GM11168 (cell line): ENCODE results near the gene TMEM232.
"Not testable (repeated sequence)": the region's sequence is repeated elsewhere in the genome, so short reads cannot be mapped to it uniquely, and the experiment has no call there.

Experiments
- in situ Hi-C: fragments of 300-500 bp; cut with MboI; formaldehyde crosslinking; loops from one replicate; pipeline ENCODE4 v1.12.0; 2022; ENCODE audit warnings: low sequenced_read_pairs; ENCODE audit not compliant: unreplicated experiment

The TMEM232 gene

DNA sequence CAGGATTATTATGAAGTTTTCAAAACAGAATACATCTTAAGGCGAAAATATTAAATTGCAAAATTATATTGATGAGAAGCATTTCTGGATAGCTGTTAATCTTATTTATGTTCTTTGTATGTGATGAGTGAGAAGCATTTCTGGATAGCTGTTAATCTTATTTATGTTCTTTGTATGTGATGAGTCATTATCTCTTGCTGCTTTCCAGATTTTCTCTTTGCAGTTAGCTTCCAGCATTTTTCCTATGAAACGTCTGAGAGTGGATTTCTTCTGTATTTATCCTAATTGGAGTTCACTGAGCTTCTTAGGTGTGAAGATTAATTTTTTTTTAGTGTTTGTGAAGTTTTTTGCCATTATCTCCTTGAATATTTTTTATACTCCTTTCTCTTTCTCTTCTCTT is 8.2 kb downstream of the TMEM232 start:
- in situ Hi-C loops, result no loop called here

DNA sequence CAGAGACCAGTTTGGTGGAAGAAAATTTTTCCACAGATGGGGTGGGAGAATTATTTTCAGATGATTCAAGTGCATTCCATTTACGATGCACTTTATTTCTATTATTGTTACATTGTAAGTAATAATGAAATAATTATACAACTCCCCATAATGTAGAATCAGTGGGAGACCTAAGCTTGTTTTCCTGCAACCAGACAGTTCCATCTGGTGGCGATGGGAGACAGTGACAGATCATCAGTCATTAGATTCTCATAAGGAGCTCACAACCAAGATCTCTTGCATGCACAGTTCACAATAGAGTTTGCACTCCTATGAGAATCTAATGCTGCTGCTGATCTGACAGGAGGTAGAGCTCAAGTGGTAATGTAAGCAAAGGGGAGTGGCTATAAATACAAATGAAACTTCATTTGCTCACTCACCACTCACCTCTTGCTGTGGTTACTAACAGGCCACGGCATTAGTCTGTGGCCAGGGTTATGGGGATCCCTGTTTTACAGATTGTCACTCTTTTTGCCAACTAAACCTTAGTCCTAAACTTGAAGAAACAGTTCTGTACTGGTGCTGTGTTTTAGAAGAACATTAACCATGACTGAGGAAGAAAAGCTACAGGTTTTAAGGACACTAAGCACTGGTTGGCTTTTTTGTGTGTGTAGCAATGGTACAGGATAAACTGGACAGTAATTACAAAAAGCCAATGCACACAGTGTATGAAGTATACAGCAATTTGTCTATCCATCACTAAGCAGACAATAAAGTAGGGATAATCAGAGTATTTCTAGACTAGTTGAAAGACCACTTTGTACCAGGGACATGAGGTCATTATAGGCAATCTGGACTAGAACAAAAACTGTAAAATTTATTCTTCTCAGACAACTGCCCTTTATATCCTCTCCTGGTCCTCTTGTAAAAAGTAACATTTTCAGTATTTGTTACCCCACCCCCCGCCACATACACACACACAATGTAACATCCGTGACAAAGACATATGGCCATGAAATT is 9.9 kb downstream of the TMEM232 start:
- in situ Hi-C loops, result no loop called here

DNA sequence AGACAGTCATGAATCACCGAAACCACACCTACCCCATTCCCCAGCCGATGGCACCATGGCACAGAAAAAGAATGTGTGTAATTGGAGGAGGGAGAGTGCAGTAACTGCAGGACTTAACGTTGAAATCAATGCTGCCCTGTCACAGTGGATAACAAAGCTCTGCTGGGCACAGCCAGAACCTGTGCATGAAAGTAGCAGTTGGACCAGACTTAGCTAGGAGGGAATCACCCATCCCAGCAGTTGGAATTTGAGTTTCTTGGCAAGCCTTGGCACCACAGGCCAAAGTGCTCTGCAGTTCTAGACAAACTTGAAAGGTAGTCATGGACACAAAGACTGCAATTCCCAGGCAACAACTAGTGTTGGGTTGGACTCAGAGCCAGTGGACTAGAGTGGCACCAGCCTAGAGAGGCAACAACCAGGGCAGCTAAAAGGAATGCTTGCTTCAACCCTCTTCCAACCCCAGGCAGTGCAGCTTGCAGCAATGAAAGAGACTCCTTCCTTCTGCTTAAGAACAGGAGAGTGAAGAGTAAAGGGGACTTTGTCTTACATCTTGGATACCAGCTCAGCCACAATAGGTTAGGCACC is 19.1 kb downstream of the TMEM232 start:
- in situ Hi-C loops, result no loop called here

DNA sequence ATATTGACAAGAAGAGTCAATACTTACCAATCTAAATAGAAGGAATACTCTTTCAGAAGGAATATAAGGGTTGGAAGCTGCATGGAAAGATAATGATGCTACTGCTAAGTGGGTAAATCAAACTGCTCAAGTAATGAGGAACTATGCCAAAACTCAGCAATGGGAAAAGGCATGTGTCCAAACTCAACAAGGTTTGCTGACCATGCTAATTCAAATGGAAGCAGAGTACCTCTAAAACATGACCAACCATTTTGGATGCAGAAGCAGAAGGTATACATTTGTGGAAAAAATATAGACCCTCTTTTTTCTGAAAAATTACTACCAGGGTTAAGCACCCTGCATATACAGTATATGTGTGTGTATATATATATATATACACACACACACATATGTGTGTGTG is 21.1 kb downstream of the TMEM232 start:
- in situ Hi-C loops, result no loop called here

DNA sequence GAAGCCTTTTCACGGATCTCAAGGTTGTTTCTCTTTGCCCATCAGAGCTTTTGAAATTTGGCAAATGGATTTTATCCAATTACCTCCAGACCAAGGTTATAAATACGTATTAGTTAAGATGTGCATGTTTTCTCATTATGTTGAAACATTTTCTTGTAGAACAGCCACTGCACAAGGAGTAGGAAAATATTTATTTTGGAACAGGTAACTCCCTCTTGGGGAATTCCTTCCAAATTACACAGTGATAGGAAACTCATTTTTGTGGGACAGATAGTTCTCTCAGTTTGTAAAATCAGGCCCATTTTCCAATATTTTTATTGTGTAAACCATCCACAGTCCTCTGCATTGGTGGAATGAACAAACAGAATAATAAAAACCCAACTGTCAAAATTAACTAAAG is 23.0 kb downstream of the TMEM232 start:
- in situ Hi-C loops, result no loop called here

DNA sequence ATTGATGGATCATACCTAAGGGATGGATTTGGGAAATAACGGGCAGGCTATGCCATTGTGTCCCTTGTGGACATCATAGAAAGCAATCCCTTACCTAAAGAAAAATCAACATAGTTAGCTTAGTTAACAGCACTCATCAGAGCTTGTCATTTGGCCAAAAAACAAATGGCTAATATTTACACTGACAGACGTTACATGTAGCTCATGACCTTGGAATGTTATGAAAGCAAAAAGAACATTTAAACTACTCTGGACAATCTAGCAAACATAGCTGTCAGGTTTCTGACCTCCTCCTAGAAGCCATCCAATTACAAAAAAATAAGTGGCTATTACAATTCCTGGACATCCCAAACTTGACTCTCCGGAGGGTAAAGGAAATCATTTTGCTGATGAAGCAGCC is 23.8 kb downstream of the TMEM232 start:
- in situ Hi-C loops, result no loop called here

DNA sequence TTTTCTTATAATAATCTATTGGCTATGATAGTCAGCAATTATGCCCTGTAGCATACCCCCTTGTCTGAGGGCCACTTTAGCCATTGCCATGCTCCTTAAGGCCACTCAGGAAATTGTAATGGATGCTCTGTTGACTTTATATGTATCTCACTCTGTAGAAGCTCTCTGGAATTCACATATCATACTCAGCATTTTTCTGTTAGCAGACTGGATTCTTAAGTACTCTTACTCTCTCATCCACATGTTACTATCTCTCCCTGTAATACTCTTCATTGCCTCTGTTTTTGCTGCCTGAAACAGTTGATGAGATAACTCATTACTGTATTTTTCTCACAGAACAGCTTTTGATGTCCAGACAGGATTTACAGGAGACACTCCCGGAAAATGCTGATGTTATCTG is 24.2 kb downstream of the TMEM232 start:
- in situ Hi-C loops, result no loop called here

DNA sequence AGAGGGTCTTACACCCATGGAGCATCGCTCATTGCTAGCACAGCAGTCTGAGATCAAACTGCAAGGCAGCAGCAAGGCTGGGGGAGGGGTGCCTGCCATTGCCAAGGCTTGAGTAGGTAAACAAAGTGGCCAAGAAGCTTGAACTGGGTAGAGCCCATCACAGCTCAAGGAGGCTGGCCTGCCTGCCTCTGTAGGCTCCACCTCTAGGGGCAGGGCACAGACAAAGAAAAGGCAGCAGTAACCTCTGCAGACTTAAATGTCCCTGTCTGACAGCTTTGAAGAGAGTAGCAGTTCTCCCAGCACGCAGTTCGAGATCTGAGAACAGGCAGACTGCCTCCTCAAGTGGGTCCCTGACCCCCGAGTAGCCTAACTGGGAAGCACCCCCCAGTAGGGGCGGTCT is 33.8 kb downstream of the TMEM232 start:
- in situ Hi-C loops, result not testable (repeated sequence)

DNA sequence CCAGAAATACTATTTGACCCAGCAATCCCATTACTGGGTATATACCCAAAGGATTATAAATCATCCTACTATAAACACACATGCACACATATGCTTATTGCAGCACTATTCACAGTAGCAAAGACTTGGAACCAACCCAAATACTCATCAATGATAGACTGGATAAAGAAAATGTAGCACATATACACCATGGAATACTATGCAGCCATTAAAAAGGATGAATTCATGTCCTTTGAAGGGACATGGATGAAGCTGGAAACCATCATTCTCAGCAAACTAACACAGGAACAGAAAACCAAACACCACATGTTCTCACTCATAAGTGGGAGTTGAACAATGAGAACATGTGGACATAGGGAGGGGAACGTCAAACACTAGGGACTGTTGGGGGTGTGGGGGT is 35.9 kb downstream of the TMEM232 start:
- in situ Hi-C loops, result not testable (repeated sequence)

DNA sequence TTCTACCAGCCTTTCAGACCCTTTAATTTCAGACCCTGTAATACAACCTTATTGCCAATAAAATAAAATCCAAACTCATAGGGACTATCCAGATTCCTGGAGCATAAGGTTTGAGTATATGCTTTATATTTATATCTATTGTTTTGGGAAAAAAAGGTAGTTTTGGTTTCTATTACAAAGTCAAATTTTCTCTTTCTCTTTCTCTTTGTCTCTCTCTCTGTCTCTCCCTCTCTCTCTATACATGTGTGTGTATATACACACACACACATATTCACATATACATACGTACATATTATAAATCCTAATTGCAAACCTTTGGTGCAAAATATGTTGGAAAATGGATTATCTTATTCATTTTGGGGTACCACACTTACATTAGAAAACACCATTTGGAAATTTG is 39.0 kb downstream of the TMEM232 start:
- in situ Hi-C loops, result no loop called here

DNA sequence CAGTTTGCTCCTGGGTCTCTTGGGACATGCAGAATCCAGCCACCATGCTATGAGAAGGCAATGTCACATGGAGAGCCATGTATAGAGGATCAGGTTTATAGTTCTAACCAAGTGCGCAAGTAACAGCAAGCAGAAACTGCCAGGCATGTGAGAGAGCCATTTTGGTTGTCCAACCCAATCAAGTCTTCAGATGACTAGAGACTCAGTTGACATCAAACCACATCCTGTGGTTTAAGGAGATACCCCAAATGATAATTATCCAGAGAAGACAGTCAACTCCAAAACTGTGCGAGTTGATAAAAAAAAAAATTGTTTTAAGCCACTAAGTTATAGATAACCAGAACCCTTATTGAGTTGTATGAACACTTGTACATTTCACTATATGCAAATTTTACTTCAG is 40.2 kb downstream of the TMEM232 start:
- in situ Hi-C loops, result no loop called here

DNA sequence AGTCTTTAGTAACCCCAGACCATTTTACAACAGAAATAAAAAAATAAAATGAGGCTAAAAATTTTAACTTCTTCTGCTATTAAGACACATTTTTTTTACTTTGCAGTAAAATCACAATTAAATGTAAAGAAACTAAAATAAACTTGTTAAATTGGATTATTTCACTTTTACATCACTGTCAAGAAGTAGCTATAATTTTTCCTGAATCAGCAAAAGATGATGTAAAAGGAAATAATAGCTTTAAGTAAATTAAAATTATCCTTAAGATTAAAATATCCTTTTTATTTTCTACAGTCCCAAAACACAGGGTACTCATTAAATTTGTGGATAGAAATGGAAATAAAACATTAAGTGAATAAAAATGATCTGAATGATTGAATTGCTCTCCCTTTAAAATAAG is 44.5 kb downstream of the TMEM232 start:
- in situ Hi-C loops, result no loop called here

DNA sequence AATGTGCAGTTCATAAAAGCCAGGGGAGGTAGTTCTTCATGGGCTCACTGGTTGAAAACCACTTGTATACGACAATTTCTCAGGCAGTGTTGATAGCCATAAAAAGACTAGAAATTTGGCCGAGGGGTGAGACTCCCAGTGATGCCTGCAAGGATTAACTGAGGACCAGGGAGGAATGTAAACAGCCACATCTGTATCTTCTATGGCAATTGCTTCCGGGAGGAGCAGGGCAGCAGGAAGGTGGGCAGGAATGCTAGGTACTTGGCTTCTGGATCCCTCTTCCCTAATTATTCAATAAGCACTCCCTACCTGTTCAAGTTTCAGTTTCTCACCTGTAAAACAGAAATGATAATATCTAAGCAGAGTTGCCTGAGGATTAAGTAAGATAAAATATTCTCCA is 45.4 kb downstream of the TMEM232 start:
- in situ Hi-C loops, result no loop called here

DNA sequence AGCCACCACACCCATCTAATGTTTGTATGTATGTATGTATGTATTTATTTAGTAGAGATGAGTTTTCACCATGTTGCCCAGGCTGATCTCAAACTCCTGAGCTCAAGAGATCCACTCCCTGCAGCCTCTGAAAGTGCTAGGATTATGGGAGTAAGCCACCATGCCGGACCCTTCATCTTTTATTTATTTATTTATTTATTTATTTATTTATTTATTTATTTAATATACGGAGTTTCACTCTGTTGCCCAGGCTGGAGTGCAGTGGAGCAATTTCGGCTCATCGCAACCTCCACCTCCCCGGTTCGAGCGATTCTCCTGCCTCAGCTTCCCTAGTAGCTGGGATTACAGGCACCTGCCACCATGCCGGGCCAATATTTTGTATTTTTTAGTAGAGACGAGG is 49.9 kb downstream of the TMEM232 start:
- in situ Hi-C loops, result not testable (repeated sequence)

DNA sequence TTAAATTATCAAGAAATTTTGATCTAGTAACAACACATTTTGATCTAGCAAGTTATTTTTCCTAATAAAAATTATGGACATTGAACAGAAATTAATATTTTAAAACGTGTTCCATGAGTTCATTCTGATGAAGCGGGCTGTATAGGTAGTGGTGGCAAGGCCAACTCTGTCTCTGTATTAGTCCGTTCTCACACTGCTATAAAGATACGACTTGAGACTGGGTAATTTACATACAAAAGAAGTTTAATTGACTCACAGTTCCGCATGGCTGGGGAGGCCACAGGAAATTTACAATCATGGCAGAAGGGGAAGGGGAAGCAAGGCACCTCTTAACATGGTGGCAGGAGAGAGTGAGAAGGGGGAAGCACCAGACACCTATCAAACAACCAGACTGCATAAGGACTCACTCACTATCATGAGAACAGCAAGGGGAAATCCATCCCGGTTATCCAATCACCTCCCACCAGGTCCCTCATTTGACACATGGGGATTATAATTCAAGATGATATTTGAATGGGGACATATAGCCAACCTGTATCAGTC is 61.2 kb downstream of the TMEM232 start:
- in situ Hi-C loops, result no loop called here

DNA sequence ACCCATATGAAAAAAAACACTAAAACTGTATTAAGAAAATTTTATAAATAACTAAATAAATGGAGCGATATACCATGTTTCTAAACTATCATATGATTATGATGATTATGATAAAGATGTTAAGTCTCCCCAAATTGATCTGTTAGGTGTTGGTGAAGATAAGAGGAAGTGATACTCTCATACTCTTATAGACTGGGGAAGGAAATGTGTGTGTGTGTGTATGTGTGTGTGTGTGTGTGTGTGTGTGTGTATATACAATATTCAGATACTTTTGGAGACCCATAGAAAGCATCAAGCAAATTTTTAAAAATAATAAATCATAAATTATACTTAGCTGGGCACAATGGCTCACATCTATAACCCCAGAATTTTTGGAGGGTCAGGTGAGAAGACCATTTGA is 62.9 kb downstream of the TMEM232 start:
- in situ Hi-C loops, result no loop called here

DNA sequence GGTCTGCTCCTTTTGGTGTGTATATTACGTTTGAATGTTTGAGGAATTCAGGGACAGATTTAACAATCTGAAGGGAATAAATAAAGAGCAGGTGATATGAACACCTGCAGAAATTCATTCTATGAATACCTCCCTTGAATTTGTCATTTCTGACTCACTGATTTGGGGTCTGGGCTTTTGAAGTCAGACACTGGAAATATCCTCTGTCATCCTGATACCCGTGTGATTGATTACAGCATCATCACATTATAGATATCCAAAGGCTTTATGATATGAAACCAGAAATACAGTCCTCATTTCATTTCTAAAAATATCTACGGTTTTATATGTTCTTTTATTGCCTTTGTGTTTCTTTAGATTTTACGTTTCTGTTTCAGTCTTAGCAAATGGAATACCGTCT is 68.5 kb downstream of the TMEM232 start:
- in situ Hi-C loops, result no loop called here

DNA sequence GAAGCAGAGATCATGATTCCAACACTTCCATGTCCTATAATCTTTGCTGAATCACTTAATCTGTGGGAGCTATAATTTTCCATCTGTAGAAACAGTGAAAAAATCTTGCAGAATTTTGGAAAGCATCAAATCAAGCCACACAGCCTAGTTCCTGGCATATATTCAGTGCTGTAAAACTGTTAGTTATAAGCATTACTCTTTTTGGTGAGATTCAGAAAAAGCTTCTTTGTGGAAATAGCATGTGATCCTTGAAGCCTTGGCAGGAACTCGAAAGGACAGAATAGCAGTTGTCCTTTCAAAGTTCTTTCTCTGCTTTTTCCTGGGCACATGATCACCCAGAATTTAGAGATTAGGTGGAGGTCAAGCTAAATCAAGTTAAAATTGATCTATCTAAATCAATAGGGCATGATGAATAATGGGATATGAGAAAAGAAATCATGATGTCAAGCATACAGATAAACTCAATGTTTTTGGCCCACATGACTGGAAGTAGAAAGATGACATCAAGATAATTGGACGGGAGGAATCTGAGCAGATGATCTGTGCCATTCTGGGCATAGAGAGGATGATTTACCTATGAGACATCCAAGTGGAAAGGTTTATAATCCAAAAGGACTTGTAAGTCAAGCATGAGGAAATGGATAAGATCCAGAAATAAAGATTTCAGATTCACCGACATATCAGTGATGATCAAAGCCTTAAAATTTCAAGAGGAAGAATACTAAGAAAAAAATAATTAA is 73.1 kb downstream of the TMEM232 start:
- in situ Hi-C loops, result no loop called here

DNA sequence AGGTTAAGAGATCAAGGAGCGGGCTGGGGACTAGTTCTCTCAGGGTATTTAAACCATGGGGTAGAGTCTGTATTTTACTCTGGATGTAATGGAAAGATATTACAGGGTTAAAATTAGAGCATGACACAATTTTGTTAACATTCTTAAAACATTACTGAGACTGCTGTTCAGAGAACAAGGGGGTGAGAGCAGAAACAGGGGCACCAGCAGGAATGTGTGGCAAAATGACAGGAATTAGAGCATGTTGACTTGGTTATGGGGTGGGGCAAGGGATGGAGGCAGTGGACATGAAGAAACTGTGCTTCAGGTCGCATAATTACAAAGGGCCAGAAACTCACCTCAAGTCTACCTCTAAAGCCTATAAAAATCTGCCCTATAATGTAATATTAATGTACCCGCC is 75.0 kb downstream of the TMEM232 start:
- in situ Hi-C loops, result no loop called here

DNA sequence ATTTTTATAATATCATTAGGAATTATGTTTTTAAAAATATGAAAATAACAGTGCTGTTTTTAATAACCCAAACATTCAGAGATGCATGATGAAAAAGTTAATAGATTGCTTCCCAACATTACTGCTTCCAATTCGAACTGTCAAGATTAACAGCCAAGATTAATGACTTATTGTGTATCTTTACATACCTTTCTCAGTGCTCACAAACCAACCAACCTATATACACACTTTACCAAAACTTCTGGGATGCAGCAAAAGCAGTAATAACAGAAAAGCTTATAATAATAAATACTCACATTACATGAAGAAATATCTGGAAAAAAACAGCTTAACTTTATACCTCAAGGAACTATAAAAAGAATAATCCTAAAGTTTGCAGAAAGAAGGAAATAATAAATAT is 82.1 kb downstream of the TMEM232 start:
- in situ Hi-C loops, result no loop called here
